AG09309 (cell line): ENCODE results near the gene AHNAK2.
A peak's percentile ranks its signal among the peaks of the same experiment; 100 is the strongest.

ENCODE experiments used
- DNase-seq: peaks from one replicate; pipeline ENCODE4 v3.0.0-alpha.2; 2010; ENCODE audit warnings: low read depth
- H3K4me3 ChIP-seq: 2 replicates; pipeline ENCODE4 v1.5.1; 2011; ENCODE audit warnings: mild to moderate bottlenecking, low read depth, low read length, moderate library complexity; ENCODE audit not compliant: control insufficient read depth
- TF ChIP-seq, protein P1 (sequence below): IDR thresholded peaks from 2 replicates; pipeline ENCODE4 v1.5.1; 2011; ENCODE audit warnings: mild to moderate bottlenecking, low read depth, low read length, inconsistent platforms; ENCODE audit not compliant: insufficient read depth, control insufficient read depth; ENCODE audit errors: missing control alignments

The AHNAK2 gene

DNA sequence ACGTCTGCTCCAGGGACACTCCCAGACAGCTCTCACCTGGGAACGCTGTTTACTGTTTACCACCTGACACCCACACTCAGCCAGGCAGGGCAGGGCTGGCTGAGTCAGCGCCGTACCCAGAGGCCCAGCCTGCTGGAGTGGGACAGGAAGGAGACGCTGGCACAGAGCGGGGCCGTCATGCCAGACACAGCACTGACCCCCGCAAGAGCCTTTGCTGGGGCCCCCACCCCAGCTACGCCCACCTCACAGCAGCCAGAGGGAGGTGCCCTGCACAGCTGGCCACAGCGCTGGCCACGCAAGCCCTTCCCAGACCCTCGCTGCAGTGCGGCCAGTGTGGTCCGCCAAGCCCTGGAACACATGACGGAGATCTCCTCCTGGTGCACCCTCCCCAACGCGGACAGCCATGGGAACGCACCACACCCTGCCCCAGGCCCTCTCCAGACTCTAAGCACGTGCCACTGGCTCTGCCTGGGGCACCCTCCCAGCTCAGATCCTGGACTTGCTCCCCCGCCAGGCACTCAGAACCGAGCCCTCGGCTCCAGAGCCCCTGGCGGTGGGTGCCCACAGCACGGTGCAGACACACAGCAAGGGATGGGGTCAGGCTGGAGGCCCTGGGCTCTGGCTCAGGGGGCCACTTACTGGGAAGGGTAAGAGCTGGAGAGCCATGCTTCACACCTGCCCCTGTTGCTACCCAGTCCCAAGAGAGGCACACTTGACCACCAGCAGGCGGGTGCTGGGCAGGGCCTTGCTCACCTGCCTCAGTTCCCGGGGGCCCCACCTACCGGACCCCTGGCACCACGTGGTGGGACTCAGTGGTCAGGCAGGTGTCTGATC, 5.7 kb downstream of the AHNAK2 start:
- TF ChIP-seq, protein P1, sequence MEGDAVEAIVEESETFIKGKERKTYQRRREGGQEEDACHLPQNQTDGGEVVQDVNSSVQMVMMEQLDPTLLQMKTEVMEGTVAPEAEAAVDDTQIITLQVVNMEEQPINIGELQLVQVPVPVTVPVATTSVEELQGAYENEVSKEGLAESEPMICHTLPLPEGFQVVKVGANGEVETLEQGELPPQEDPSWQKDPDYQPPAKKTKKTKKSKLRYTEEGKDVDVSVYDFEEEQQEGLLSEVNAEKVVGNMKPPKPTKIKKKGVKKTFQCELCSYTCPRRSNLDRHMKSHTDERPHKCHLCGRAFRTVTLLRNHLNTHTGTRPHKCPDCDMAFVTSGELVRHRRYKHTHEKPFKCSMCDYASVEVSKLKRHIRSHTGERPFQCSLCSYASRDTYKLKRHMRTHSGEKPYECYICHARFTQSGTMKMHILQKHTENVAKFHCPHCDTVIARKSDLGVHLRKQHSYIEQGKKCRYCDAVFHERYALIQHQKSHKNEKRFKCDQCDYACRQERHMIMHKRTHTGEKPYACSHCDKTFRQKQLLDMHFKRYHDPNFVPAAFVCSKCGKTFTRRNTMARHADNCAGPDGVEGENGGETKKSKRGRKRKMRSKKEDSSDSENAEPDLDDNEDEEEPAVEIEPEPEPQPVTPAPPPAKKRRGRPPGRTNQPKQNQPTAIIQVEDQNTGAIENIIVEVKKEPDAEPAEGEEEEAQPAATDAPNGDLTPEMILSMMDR, result no peak
- no peak overlapping the region for H3K4me3 ChIP-seq
- DNase-seq, result no peak

- DNase-seq, result no peak
- TF ChIP-seq, protein P1, result no peak
- H3K4me3 ChIP-seq, result no peak overlapping the region
These were observed 6.5 kb downstream of the AHNAK2 start for GRCh38 chr14:104971447-104972240.

GRCh38 chr14:104970231-104971068, 7.7 kb downstream of the AHNAK2 start:
- peak; percentile 55 for DNase-seq
- TF ChIP-seq, protein P1, result no peak
- H3K4me3 ChIP-seq, result peak overlapping the region; percentile 67

GRCh38 chr14:104969741-104970230, 8.4 kb downstream of the AHNAK2 start:
- TF ChIP-seq, protein P1, result no peak
- DNase-seq, result no peak
- peak overlapping the region; percentile 67 for H3K4me3 ChIP-seq

DNA sequence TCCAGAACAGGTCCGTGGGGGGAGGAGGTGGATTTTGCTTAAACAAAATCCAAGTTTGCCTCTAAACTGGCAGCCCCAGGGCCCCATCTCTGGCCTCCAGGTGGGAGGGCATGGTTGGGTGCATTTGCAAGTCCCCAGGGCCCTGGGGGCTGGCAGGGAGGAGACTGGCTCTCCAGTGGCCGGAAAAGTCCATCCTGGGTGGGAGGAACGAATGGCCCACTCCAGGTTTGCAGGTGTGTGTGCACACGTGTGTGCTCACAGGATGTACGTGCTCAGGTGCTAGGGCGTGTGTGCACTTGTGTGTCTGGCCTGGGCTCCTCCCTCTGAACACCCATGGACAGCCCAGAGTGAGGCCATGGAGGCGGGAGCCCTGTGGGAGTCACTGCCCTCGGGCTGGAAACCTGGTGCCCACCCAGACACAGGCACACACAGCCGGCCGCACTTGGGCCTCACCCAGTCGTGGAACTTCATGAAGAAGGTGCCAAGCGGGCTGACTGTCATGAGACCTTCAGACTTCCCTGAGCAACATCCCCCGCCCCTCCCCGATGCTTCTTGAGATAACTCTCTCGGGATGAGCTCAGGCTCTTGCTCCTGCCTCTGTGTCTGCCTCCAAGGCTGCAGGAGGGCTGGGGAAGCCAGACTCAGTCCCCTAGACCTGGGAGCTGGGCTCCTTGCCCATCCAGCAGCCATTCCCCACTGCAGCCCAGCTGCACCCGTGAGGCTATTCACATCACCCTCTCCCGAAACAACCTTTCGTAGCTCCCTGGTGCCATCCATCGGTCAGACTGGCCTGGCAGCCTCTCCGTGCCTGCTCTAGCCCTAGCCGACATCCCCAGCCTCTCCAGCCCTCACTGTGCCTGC, 9.4 kb downstream of the AHNAK2 start:
- peak overlapping the region; percentile 67 for H3K4me3 ChIP-seq
- no peak for DNase-seq
- TF ChIP-seq, protein P1, result no peak
